H7 (cell line): ENCODE data around the gene DVL1. TPM values are rescaled to one million over a fixed set of nuclear protein-coding genes. Genes with fewer than 3 reads are reported as not detected.
"Not testable (repeated sequence)": the region's sequence is repeated elsewhere in the genome, so short reads cannot be mapped to it uniquely, and the experiment has no call there.

Experiments
- DNase-seq: peaks from one replicate; pipeline ENCODE4 v3.0.0; 2012
- H3K27me3 ChIP-seq: 2 replicates; pipeline ENCODE4 v1.6.0; 2011; ENCODE audit warnings: mild to moderate bottlenecking, low read length; ENCODE audit not compliant: control insufficient read depth, insufficient read depth
- H3K36me3 ChIP-seq: replicated peaks from 2 replicates; pipeline ENCODE4 v1.5.1; 2011; ENCODE audit warnings: low read length; ENCODE audit not compliant: control insufficient read depth, insufficient read depth
- H3K4me3 ChIP-seq: 2 replicates; pipeline ENCODE4 v1.5.1; 2011; ENCODE audit warnings: low read depth, mild to moderate bottlenecking, control low read depth, low read length, moderate library complexity; ENCODE audit not compliant: insufficient read depth
- total RNA-seq: library from RNA; depleted of rRNA; stranded (reverse); fragments of >200 nt; shearing (Covaris generic); gene quantifications from 2 replicates; pipeline ENCODE4 v1.2.3, GENCODE V29; 2014

Gene DVL1
- total RNA-seq, 1 experiment from 2014 or later, result 189 TPM

DNA sequence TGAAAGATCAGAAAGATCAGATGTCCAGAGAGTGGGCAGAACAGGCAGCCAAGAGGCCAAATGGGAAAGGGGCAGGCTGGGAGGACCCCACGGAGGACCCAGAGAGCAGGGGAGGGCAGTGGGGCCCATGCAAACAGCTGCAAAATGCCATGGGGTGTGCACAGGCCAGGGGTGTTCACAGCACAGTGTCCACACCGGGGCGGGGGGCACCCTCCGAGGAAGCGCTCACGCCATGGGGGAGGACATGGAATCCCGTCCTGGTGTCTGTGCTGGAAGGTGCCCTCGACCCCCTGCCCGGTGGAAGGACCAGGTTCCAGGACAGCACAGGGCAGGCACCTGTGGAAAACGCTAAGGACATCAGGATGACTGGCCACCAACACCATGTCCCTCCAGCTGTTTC is 26.3 kb downstream of the DVL1 start:
- Histone ChIP-seq H3K27me3 (no peaks in the 10 kb centered on the region), H3K4me3 (no peak overlapping the region), H3K36me3 (peaks cover 8% of the 10 kb centered on the region)
- DNase-seq, result no peak

GRCh38 chr1:1322418-1322817 is 26.8 kb downstream of the DVL1 start:
- no peak overlapping the region for H3K4me3 ChIP-seq
- no peaks in the 10 kb centered on the region for H3K27me3 ChIP-seq
- peaks cover 9% of the 10 kb centered on the region for H3K36me3 ChIP-seq
- peak; percentile 66 for DNase-seq

DNA sequence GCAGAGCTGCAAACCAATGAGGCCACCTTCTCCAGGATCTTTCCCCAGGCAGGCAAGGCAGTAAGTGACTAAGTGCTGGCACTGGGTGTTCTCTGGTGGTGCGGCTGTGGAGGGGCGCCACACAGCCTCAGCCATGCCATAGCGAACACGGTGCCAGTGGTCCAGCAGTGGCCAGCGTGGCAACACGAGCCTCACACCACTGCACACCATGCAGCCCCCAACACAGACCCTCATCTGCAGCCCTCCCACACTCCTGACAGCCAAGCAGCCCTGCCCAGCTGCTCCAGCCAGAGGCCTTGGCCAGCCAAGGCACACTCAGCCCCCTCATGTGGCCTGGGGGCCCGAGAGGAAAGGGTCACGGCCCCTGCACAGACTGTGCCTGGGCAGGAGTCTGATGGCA is 27.7 kb downstream of the DVL1 start:
- H3K4me3 ChIP-seq, result no peak overlapping the region
- H3K36me3 ChIP-seq, result peaks cover 10% of the 10 kb centered on the region
- DNase-seq, result no peak
- H3K27me3 ChIP-seq, result no peaks in the 10 kb centered on the region

GRCh38 chr1:1320666-1321448 is 28.4 kb downstream of the DVL1 start:
- H3K27me3 ChIP-seq, result no peaks in the 10 kb centered on the region
- H3K4me3 ChIP-seq, result no peak overlapping the region
- H3K36me3 ChIP-seq, result peaks cover 10% of the 10 kb centered on the region
- no peak for DNase-seq

DNA sequence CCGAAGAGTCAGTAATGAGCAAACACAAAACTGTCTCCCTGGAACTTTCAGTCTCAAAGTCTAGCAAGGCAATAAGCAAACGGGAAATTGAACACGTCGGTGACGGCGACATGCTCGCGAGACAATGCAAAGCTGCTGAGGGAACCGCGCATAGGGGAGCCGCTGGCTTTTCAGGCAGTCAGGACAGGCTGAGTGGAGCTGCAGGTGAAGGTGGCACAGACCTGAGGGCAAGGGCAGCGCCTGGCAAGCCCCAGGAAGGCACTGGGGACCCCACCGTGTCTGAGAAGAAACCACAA is 29.6 kb downstream of the DVL1 start:
- DNase-seq, result no peak
- no peak overlapping the region for H3K4me3 ChIP-seq
- peaks cover 11% of the 10 kb centered on the region for H3K36me3 ChIP-seq
- no peaks in the 10 kb centered on the region for H3K27me3 ChIP-seq

DNA sequence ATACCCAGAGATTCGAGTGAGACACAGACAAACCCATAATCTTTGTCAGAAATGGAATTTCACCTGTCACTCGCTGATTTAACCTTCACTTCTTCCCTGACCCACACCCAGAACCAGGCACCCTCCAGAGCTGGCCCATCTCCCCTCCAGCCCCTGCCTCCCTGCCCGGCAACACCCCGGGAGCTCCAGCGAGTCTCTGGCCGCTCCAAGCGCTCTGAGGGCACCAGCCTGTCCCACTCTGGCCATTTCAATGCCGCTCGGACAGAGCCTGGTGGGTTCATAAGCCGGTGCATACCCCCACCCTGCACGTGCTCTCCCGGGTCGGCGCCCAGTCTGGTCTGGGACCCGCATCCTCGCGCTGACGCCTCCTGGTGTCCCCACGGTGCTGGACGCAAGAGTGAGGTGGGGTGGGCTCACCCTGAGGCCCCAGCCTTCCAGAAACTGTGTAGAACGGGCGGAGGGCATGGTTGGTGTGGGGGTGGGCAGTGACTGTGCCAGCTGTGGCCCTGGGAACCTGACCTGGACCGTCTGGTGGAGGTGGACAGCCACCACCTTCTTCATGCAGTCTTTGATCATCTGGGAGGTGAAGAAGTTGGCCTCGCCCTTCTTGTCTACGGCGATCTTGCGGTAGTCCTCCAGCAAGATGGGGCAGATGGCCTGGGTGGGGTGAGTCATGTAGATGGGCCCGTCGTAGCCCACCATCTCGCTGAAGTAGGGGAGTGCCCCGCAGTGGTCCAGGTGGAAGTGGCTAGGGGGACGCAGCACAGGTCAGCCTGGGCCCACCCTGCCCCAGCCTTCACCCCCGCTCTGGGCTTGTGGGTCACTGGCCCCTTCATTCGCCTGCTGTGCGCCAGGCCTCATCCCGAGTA is 30.2 kb downstream of the DVL1 start:
- H3K36me3 ChIP-seq, result peaks cover 11% of the 10 kb centered on the region
- no peak for DNase-seq
- no peaks in the 10 kb centered on the region for H3K27me3 ChIP-seq
- no peak overlapping the region for H3K4me3 ChIP-seq

DNA sequence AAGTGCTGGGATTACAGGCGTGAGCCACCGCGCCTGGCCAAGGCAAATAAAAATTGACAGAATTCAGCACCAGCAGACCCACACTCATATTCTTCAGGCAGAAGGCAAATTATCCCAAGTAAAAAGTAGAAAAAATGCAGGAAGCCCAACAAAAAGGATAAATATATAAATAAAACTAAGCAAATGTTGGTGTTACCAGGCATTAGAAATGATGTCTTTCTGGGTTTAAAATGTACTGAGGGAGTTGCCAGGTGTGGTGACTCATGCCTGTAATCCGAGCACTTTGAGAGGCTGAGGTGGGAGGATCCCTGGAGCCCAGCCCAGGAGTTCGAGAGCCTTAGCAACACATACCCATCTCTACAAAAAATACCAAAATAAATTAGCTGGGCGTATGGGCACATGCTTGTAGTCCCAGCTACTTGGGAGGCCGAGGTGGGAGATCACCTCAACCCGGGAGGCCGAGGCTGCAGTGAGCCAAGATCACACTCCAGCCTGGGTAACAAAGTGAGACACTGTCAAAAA is 31.0 kb downstream of the DVL1 start:
- no peak for DNase-seq
- H3K4me3 ChIP-seq, result no peak overlapping the region
- H3K27me3 ChIP-seq, result no peaks in the 10 kb centered on the region
- H3K36me3 ChIP-seq, result peaks cover 16% of the 10 kb centered on the region

GRCh38 chr1:1317420-1317819 is 31.8 kb downstream of the DVL1 start:
- H3K36me3 ChIP-seq, result peaks cover 21% of the 10 kb centered on the region

DNA sequence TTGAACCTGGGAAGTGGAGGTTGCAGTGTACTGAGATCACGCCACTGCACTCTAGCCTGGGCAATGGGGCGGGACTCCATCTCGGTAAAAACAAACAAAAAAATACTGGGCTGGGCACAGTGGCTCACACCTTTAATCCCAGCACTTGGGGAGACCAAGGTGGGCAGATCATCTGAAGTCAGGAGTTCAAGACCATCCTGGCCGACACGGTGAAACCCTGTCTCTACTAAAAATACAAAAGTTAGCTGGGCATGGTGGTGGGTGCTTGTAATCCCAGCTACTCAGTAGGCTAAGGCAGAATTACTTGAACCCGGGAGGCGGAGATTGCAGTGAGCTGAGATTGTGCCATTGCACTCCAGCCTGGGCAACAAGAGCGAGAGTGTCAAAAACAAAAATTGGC is 33.0 kb downstream of the DVL1 start:
- H3K36me3 ChIP-seq, result peaks cover 26% of the 10 kb centered on the region
- DNase-seq, result not testable (repeated sequence)

More at GRCh38 chr1:1317420-1317819, 31.8 kb downstream of the DVL1 start:
- no peak overlapping the region for H3K4me3 ChIP-seq
- H3K27me3 ChIP-seq, result no peaks in the 10 kb centered on the region
- DNase-seq, result no peak

DNA sequence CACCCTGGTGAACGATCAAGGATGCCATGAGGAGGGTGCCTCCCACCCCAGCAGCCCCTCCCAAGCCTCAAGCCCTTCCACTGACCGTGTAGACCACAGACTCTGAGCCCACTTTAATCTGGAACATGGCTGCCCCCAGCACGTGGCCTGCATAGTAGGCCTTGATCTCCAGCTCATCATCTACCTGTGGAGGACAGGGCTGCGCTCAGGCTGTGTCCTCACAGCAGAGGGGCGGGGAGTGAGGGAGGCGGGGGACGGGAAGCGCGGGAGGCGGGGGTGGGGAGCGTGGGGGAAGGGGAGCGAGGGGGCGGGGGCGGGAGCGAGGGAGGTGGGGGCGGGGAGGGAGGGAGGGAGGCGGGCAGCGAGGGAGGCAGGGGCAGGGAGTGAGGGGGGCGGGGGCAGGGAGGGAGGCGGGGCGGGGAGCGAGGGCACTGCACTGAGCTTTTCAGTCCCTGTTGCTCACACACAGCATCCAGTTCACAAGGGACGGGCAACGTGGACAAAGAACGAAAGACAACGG is 33.7 kb downstream of the DVL1 start:
- Histone ChIP-seq H3K36me3 (peaks cover 26% of the 10 kb centered on the region), H3K27me3 (no peaks in the 10 kb centered on the region), H3K4me3 (no peak overlapping the region)
- peak; percentile 97 for DNase-seq

More for the DNA sequence above, 33.0 kb downstream of the DVL1 start:
- H3K27me3 ChIP-seq, H3K4me3 ChIP-seq: not testable (repeated sequence)

DNA sequence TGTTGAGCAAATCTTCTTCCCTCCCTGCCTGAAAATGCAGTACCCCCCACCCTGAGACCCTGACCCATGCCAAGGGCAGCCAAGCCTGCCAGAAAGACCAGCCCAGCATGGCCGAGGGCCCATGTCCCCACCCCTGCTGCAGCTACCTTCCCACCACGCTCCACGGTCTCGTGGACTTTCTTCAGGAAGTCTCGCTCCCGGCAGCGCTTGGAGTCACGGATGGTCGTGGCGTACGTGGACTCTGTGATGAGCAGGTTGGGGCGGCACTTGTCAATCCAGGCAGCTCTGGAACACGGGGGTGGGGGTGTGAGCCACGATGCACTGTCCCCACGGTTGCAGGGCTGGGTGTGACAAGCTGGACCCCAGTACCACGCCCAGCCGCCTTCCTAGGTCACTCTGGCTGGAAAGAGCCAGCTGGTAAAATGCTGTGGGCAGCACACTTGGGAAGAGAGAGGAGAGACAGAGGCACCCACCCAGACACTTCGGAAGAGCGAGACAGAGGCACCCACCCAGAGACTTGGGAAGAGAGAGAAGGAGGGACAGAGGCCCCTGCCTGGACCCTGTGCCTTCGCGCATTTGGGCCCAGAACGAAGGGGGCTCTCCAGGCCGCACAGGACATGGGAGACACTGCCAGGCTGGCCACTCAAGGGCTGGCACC is 34.4 kb downstream of the DVL1 start:
- no peaks in the 10 kb centered on the region for H3K27me3 ChIP-seq
- H3K4me3 ChIP-seq, result no peak overlapping the region
- H3K36me3 ChIP-seq, result peaks cover 24% of the 10 kb centered on the region
- no peak for DNase-seq

GRCh38 chr1:1314237-1314586 is 35.0 kb downstream of the DVL1 start:
- Histone ChIP-seq H3K36me3 (peaks cover 21% of the 10 kb centered on the region), H3K27me3 (no peaks in the 10 kb centered on the region; the same call in 1 of the 2 replicates), H3K4me3 (no peak overlapping the region)
- no peak for DNase-seq

DNA sequence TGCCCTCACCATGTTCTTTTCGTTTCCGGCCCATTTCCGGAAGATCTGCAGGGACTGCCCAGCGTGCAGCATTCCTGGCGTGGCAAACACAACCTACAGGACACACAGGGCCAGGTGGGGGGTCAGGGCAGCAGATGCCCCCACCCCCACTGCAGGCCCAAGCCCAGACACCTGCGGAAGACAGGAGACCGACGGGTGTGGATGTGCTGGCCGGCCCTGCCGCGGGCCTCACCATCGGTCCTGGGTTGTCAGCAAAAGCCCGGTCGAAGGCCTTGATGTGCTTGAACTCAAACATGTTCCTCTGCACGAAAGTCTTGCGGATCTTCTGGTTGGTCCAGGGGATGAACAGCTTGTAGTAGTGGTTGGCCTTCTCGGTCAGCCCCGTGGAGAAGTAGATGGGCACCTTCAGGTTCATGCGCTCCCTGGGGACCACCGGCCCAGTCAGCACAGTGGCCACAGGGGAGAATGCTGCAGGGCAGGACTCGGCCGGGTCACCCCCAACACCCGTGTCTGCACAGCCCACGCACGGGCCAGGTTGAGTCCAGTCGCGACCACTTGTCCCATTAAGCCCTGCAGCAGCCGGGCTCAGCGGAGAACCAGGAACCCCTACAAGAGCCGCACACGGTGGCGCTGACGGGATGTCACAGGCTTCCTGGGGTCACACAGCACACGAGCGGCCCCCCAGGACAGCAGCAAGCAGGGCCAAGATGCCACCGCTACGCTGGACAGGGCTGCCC is 35.5 kb downstream of the DVL1 start:
- no peak for DNase-seq
- Histone ChIP-seq H3K4me3 (no peak overlapping the region), H3K36me3 (peaks cover 18% of the 10 kb centered on the region), H3K27me3 (no peaks in the 10 kb centered on the region; the same call in 1 of the 2 replicates)
